ENCODE results near the gene DYSF. TPM values are rescaled to one million over a fixed set of nuclear protein-coding genes. Genes with fewer than 3 reads are reported as not detected.

DYSF gene
- polyA plus RNA-seq, 1 of the 3 experiments (the other 2 are of a cell fraction) = 0.10 TPM

DNA sequence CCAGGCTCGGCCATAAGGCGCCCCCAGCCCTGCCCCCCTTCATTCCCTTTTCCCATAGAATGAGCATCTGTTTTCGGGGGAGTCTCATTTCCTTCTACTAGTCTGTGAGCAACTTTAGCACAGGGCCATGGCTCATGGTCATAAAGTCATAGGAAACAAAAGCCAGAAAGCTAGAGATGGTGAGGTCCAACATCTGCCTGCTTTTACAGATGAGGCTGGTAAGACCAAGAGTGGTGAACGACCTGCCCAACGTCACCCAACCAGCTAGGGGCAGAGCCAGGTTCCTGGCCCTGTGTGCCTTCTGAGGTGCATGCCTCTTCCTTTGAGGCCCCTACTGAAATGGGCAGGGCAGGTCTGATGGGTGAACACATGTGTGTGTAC is 212.7 kb downstream of the DYSF start:
- H3K27me3 ChIP-seq (ENCODE audit: insufficient read depth) = no peaks in the 10 kb centered on the region; the same call in 1 of the 2 replicates
- H3K9me3 ChIP-seq = no peaks in the 10 kb centered on the region
- TF ChIP-seq, protein P1, sequence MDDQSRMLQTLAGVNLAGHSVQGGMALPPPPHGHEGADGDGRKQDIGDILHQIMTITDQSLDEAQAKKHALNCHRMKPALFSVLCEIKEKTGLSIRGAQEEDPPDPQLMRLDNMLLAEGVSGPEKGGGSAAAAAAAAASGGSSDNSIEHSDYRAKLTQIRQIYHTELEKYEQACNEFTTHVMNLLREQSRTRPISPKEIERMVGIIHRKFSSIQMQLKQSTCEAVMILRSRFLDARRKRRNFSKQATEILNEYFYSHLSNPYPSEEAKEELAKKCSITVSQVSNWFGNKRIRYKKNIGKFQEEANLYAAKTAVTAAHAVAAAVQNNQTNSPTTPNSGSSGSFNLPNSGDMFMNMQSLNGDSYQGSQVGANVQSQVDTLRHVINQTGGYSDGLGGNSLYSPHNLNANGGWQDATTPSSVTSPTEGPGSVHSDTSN (IDR thresholded peaks at IDR 0.05) = no peak
- no peak for TF ChIP-seq YY1 (IDR thresholded peaks at IDR 0.05; ENCODE audit: low read depth)
- no peak for TF ChIP-seq MXI1 (IDR thresholded peaks at IDR 0.05; ENCODE audit: low read depth, low read length)
- TF ChIP-seq TAF1 (IDR thresholded peaks at IDR 0.05; ENCODE audit: borderline replicate concordance, low read depth, low read length) = no peak
- no peak for TF ChIP-seq TCF12 (IDR thresholded peaks at IDR 0.05)
- TF ChIP-seq FOXJ3 (CRISPR knock-in tag; IDR thresholded peaks at IDR 0.05) = no peak
- TF ChIP-seq GABPA (IDR thresholded peaks at IDR 0.05; ENCODE audit: low read depth) = no peak
- no peak for TF ChIP-seq JUND (IDR thresholded peaks at IDR 0.05)
- no peak for TF ChIP-seq CHD2 (IDR thresholded peaks at IDR 0.05; ENCODE audit: low read length, partially characterized antibody)
- no peak for TF ChIP-seq NRF1 (IDR thresholded peaks at IDR 0.05; ENCODE audit: low read depth, low read length)
- no peak for TF ChIP-seq EZH2phosphoT487 (IDR thresholded peaks at IDR 0.05; ENCODE audit: borderline replicate concordance, low read depth)
- TF ChIP-seq, protein P2, sequence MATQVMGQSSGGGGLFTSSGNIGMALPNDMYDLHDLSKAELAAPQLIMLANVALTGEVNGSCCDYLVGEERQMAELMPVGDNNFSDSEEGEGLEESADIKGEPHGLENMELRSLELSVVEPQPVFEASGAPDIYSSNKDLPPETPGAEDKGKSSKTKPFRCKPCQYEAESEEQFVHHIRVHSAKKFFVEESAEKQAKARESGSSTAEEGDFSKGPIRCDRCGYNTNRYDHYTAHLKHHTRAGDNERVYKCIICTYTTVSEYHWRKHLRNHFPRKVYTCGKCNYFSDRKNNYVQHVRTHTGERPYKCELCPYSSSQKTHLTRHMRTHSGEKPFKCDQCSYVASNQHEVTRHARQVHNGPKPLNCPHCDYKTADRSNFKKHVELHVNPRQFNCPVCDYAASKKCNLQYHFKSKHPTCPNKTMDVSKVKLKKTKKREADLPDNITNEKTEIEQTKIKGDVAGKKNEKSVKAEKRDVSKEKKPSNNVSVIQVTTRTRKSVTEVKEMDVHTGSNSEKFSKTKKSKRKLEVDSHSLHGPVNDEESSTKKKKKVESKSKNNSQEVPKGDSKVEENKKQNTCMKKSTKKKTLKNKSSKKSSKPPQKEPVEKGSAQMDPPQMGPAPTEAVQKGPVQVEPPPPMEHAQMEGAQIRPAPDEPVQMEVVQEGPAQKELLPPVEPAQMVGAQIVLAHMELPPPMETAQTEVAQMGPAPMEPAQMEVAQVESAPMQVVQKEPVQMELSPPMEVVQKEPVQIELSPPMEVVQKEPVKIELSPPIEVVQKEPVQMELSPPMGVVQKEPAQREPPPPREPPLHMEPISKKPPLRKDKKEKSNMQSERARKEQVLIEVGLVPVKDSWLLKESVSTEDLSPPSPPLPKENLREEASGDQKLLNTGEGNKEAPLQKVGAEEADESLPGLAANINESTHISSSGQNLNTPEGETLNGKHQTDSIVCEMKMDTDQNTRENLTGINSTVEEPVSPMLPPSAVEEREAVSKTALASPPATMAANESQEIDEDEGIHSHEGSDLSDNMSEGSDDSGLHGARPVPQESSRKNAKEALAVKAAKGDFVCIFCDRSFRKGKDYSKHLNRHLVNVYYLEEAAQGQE (IDR thresholded peaks at IDR 0.05; ENCODE audit: low read depth, low read length) = no peak
- TF ChIP-seq, protein P3, sequence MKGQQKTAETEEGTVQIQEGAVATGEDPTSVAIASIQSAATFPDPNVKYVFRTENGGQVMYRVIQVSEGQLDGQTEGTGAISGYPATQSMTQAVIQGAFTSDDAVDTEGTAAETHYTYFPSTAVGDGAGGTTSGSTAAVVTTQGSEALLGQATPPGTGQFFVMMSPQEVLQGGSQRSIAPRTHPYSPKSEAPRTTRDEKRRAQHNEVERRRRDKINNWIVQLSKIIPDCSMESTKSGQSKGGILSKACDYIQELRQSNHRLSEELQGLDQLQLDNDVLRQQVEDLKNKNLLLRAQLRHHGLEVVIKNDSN (IDR thresholded peaks at IDR 0.05; ENCODE audit: borderline replicate concordance, low read depth) = no peak
- TF ChIP-seq RFX5 (IDR thresholded peaks at IDR 0.05; ENCODE audit: low read length) = no peak
- TF ChIP-seq MAX (IDR thresholded peaks at IDR 0.05; ENCODE audit: low read depth) = no peak
- no peak for TF ChIP-seq FOSL2 (IDR thresholded peaks at IDR 0.05; ENCODE audit: borderline replicate concordance, low read depth)
- TF ChIP-seq FOXM1 (IDR thresholded peaks at IDR 0.05; ENCODE audit: low read depth) = no peak
- no peak overlapping the region for H3K27ac ChIP-seq (ENCODE audit: low read depth in 2 of 2, low read length in 1 of 2)
- CTCF ChIA-PET = no interaction called here
- H3F3A ChIP-seq (replicated peaks; ENCODE audit: insufficient read depth) = no peaks in the 10 kb centered on the region
- WGBS (ENCODE audit: low lambda C conversion rate) = 50% methylated on average over 4 of the region's 5 CpGs
- no peaks in the 10 kb centered on the region for H3K79me2 ChIP-seq (ENCODE audit: insufficient read depth)
- H3K4me2 ChIP-seq = no peak overlapping the region
- no peak for DNase-seq
- no peaks in the 10 kb centered on the region for H3K36me3 ChIP-seq (replicated peaks in 1 of 2; ENCODE audit: control insufficient read depth in 1 of 2, insufficient read depth in 2 of 2, low read length in 1 of 2)
- no peak overlapping the region for H2AFZ ChIP-seq (ENCODE audit: low read depth)
- H3K9me2 ChIP-seq = no peaks in the 10 kb centered on the region
- H4K20me1 ChIP-seq (ENCODE audit: insufficient read depth) = no peaks in the 10 kb centered on the region
- no peak overlapping the region for H3K4me3 ChIP-seq (ENCODE audit: low read depth in 2 of 2, low read length in 1 of 2)
- no peak overlapping the region for H3K9ac ChIP-seq
- H3K4me1 ChIP-seq (ENCODE audit: control insufficient read depth in 1 of 2, insufficient read depth in 2 of 2, low read depth in 1 of 2, low read length in 1 of 2) = no peaks in the 10 kb centered on the region
- POLR2A ChIA-PET = no interaction called here
